GM18505 (cell line): ENCODE data around the gene LMBR1L.
"Not testable (repeated sequence)": the region's sequence is repeated elsewhere in the genome, so short reads cannot be mapped to it uniquely, and the experiment has no call there.

Experiments used
- ATAC-seq: cut with Tn5 transposase; IDR thresholded peaks from one replicate; pipeline ENCODE4 v1.9.1; 2021; ENCODE audit not compliant: unreplicated experiment
- POLR2A ChIP-seq: IDR thresholded peaks from 4 replicates; pipeline ENCODE4 v1.6.1; 2011; ENCODE audit warnings: borderline replicate concordance; ENCODE audit not compliant: insufficient read depth, insufficient read length; ENCODE audit errors: extremely low read depth

LMBR1L gene

GRCh38 chr12:49130151-49131050 is 19.8 kb upstream of the LMBR1L start:
- TF ChIP-seq POLR2A = no peak
- peak; percentile 56 for ATAC-seq

GRCh38 chr12:49129332-49130150 is 18.9 kb upstream of the LMBR1L start:
- TF ChIP-seq POLR2A = no peak
- no peak for ATAC-seq

GRCh38 chr12:49127971-49128370 is 17.3 kb upstream of the LMBR1L start:
- ATAC-seq = not testable (repeated sequence)

- no peak for ATAC-seq
- TF ChIP-seq POLR2A = peak; percentile 45
Measured at GRCh38 chr12:49126852-49127763, 16.5 kb upstream of the LMBR1L start.

- ATAC-seq = no peak
Measured at GRCh38 chr12:49121047-49121696, 10.5 kb upstream of the LMBR1L start.

GRCh38 chr12:49111206-49111605 is 559 bp upstream of the LMBR1L start:
- no peak for TF ChIP-seq POLR2A
- no peak for ATAC-seq

More at GRCh38 chr12:49121047-49121696, 10.5 kb upstream of the LMBR1L start:
- no peak for TF ChIP-seq POLR2A

GRCh38 chr12:49109641-49110463 is 795 bp downstream of the LMBR1L start:
- no peak for ATAC-seq
- no peak for TF ChIP-seq POLR2A

- no peak for ATAC-seq
- no peak for TF ChIP-seq POLR2A
Measured at GRCh38 chr12:49108958-49109404, 1.7 kb downstream of the LMBR1L start.

GRCh38 chr12:49105504-49106084 is 5.1 kb downstream of the LMBR1L start:
- TF ChIP-seq POLR2A = no peak
- ATAC-seq = no peak

GRCh38 chr12:49104822-49105221 is 5.8 kb downstream of the LMBR1L start:
- no peak for TF ChIP-seq POLR2A
- ATAC-seq = no peak

- TF ChIP-seq POLR2A = no peak
- ATAC-seq = no peak
Measured at GRCh38 chr12:49100380-49100779, 10.3 kb downstream of the LMBR1L start.
